ENCODE results near the gene CASP9.

GRCh38 chr1:15570861-15571260 lies 46.8 kb upstream of the CASP9 start:
- TF ChIP-seq CTCF (conservative IDR thresholded peaks at IDR 0.05) (no peak), EZH2 (IDR thresholded peaks at IDR 0.05; ENCODE audit: low read depth) (no peak)

All from PC-9 (cell line).